ENCODE measurements around the gene SPATA24. TPM values are rescaled to one million over a fixed set of nuclear protein-coding genes. Genes with fewer than 3 reads are reported as not detected.
A peak's percentile ranks its signal among the peaks of the same experiment; 100 is the strongest.
"Not testable (repeated sequence)": the region's sequence is repeated elsewhere in the genome, so short reads cannot be mapped to it uniquely, and the experiment has no call there.

The SPATA24 gene
- total RNA-seq, 1 experiment from 2014 or later, result 12.7 TPM

DNA sequence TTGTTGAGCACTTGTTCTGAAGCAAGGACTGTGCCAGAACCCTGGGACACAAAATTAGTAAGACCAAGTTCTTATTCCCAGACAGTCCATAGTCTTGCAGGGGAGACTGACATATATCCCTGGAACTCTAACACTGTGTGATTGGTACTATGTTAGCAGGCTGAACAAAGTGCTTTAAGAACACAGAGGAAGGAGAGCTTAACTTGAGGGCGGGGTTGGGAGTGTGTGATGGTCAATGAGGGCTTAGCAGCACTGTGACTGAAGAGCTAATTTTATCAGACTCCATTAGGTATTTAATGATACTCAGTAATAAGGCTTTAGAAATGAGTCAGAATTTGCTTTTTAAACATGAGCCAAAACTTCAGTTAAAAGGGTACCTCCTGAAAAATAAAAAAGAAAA is 14.9 kb upstream of the SPATA24 start:
- DNase-seq (ENCODE audit: extremely low read depth, low read depth), result no peak

DNA sequence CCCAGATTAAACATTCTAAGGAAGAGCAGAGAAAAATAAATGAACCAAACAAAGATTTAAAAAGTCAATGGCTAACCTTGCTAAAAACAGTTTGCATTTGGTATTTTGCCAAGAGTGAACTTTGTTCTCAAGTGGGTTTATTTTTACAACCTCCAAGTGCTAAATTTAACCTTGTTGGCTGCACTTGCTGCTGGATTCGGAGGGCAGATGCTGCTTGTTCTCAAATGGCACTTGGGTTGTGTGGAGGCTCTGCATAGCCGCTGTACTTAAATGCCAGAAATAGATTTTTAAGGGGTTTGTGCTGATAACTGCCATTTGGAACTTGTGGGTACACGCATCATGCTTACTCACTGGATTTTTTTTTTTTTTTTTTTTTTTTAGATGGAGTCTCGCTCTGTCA is 13.3 kb upstream of the SPATA24 start:
- DNase-seq (ENCODE audit: extremely low read depth, low read depth), result no peak

DNA sequence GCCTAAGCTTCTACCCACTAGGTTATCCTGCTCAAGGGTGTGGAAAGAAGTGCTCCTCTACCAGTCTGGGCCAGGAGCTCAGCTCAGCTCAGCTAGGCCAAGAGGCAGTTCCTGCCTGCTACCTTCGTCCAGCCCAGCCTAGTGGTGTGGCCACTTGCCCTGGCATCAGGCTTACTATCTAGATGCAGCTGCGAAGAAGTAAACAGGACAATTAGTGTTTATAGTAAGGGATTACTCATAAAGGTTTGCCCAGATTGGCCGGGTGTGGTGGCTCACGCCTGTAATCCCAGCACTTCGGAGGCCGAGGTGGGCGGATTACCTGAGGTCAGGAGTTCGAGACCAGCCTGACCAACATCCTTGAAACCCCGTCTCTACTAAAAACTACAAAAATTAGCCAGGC is 12.8 kb upstream of the SPATA24 start:
- DNase-seq (ENCODE audit: extremely low read depth, low read depth), result no peak

DNA sequence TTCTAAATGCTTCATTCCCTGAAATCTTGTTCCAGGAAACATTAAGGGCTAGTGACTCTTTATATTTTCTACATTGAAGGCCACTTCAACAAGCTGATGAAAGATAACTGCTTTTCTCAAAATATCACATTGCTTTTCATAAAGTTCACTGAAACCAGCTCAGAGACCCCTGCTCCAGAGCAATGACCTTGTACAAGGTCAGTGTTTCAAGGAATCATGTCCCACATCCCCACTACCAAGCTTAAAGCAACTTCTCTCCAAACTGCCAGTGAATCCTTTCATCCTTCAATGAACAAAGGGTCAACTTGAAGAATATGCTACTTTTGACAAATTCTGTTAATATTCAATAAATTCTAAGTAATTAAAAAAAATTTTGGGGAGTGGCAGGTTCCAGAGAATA is 12.0 kb upstream of the SPATA24 start:
- no peak for DNase-seq (ENCODE audit: extremely low read depth, low read depth)

DNA sequence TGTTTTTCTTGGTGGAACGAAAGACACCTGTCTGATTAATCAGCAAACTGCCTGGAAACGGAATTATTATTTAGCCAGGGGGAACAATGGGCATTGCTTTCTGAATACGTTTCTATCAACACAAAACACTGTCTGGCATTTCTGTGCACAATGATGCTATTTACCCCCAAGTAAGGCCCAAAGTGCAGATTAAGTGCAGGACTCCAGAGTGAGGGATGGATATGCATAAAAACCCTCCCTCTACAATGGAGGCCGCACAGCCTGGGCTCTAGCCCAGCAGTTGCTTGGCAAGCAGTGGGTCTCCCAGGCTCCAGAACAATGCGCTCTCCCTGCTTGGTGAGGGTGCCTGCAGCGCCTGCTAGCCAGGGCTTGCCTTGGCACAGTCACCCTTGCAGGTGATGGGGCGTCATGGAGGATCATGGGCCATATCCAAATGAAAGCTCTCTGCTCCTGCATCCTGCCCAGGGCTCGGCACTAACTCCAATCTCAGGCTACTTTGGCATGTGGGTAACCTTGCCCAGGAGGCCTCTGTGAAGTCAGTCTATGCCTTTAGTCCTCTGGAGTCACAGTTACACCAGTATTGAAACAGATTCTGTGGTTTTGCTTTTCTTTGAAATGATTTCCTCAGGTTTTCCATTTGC is 11.5 kb upstream of the SPATA24 start:
- DNase-seq (ENCODE audit: extremely low read depth, low read depth), result no peak

DNA sequence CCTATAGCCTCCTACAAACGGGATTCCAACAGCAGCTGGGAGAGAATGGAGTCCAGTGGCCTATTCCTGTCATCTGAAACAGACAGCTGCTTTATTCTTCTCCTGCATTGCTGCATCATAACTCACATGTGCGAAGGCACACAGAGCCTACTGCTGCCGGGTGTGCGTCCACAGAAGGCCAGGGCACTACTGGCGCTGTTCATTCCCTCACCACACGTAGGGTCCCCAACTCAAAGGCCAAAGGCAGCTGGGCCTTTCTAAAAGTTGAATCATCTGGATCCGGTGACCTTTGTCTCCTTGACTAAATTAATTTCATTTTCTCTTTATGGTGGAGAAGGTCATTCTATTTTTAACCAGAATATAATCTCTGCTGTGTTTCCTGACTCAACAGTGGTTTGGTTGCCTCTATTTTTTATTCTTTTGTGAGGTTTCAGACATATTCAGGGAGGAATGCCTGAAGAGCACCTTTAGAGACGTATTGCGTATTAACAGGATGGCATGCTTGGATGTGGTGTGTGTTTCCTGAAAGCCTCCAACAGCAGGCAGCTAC is 10.8 kb upstream of the SPATA24 start:
- DNase-seq (ENCODE audit: extremely low read depth, low read depth), result no peak

DNA sequence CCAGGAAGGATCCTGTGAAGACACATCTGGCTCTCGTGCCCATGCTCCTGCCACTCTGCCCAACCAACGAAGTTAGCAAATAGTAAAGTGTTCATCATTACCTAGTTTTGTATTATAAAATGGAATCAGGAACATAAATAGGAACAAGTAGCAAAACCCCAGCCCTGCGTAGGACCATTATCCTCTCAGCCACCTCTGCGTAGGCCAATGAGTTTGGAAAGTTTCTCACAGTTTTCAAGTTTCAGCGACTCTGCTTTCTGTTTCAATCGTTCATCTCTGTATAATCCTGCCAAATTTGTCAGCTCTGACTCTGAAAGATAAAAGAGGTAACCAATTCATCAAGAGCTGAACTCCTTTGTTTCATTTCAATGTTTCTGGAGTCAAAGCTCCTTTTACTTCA is 10.1 kb upstream of the SPATA24 start:
- DNase-seq (ENCODE audit: extremely low read depth, low read depth), result no peak

DNA sequence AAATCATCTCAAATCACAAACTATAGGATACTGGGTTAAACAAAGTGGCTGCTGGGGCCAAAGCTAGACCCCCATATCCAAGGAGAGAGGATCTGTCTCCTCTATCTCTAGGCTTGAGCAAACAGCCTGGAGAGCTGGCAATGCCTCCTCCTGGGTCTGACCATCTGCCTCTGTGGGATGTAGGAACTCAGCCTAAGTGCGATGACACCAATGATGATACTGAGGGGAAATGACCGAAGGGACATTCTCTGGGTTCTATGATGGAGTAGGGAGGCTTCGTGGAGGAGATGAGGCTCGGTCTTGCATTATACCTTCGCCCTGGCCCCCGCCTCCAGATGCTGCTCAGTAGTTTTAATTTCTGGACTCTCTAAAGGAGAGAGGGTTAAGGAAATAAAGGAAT is 9.3 kb upstream of the SPATA24 start:
- DNase-seq (ENCODE audit: extremely low read depth, low read depth), result no peak

DNA sequence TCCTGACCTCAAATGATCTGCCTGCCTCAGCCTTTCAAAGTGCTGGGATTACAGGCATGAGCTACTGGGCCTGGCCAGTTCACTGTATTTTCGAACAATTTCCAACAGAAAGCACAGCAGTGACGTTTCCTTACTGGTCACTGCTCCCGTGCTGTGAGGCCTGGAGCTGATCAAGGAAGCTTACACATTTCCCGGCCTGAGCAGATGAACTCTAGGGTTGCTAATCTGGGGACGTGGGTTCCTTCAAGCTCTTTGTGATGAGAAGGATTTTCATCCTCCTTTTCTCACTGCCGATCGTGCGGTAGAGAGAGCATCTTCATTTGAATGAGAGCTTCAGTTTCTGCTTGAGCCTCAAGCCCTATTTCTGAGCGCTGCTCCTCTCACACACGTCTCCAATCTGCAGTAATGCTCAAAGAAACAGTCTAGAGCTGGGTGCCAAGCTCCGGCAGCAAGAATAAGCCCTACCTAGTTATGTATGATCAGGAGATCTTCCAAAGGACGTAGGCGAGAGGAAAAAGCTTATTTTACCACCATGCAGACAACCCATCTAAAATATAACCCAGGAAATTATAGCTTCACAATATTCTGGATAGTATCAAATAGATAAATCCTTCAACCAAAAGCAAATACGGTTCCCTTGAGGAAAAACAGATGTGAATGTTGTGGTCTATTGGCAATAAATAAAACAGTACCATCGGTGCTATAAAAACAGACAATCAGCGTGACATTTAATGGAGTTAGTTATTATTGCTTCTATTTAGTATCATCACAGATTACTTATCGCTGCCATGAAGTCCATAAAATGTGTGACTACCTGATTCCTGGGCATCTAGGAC is 7.3 kb upstream of the SPATA24 start:
- no peak for DNase-seq (ENCODE audit: extremely low read depth, low read depth)

DNA sequence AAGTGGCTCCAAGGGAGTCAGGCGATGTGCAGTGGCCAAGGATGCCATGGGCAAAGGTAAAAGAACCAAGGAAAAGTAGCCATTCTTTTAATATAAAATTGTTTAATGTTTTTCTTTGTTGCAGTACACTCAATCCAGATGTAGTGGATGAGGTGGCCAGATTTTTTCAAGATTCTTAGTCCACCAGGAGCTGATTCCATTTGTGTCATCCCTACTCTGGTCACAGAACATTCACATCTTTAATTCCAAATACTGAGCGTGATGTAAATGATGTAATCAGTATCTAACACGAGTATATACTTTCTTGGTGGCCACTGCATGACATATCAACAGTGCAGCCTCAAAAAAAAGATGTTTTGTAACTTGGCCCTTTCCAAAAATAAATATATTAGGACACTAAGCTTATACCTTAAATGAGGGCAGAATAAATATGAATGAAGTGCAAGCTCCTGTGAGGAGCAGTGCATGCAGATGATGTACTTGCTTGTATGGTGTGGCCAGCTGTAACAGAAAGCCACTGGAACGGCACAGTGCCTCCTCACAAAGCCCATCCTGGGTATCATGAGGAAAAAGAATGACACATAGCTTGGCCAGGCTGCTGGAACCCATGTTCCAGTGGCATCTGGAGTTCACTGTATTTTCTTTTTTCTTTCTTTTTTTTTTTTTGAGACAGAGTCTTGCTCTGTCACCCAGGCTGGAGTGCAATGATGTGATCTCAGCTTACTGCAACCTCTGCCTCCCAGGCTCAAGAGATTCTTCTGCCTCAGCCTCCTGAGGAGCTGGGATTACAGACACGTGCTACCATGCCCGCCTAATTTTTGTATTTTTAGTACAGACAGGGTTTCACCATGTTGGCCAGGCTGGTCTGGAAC is 6.5 kb upstream of the SPATA24 start:
- no peak for DNase-seq (ENCODE audit: extremely low read depth, low read depth)

DNA sequence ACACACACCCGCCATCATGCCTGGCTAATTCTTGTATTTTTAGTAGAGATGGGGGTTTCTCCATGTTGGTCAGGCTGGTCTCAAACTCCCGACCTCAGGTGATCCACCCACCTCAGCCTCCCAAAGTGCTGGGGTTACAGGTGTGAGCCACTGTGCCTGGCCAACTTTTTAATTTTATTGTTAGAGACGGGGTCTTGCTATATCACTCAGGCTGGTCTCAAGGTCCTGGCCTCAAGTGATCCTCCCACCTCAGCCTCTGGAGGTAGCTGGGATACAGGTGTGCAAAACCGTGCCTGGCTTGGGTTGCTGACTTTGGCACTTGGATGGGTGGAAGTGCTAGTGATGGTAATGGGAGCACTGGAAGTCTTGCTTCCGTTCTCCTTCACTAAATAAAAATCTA is 5.2 kb upstream of the SPATA24 start:
- not testable (repeated sequence) for DNase-seq (ENCODE audit: extremely low read depth, low read depth)

DNA sequence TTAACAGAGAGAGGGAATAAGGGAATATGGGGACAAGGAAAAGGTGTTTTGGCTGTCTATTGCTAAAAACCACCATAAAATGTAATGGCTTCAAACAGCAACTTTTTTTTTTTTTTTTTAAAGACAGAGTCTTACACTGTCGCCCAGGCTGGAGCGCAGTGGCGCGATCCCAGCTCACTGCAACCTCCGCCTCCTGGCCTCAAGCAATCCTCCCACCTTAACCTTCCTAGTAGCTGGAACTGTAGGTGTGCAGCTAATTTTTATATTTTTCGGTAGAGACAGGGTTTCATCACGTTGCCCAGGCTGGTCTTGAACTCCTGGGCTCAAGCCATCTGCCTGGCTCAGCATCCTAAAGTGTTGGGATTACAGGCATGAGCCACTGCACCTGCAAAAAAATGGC is 4.3 kb upstream of the SPATA24 start:
- no peak for DNase-seq (ENCODE audit: extremely low read depth, low read depth)

DNA sequence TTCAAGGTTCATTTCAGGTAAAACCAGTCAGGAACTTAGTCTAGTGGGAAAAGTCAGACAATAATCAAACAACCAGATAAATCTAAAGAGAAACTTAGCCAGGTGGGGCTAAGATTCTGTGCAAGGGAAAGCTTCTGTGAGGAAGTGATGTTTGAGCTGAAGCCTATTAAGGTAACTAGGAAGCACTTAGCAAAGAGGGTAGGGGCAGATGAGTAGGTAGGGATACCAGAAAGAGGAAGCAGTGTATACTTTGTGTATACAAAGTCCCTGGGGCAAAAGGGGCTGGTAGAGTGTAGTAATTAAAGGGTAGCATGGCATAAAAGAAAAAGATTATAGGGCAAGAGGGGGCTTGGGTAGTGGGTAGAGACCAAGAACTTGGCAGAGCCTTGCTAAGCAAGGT is 3.6 kb upstream of the SPATA24 start:
- DNase-seq (ENCODE audit: extremely low read depth, low read depth), result no peak

DNA sequence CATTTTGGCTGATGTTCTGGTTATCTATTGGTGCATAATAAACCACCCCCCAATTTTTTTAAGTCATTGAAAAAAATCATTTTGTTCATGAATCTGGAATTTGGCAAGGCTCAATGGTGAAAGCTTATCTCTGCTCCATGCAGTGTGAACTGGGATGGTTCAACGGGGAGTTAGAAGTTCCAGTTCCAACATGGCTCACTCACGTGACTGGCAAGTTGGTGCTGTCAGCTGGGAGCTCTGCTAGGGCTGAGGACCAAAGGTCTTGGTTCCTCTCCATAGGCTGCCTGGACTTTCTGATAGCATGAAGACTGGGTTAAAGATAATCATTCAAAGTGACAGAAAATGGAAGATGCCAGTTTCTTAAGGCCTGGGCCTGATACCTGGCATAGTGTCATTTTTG is 3.1 kb upstream of the SPATA24 start:
- no peak for DNase-seq (ENCODE audit: extremely low read depth, low read depth)

DNA sequence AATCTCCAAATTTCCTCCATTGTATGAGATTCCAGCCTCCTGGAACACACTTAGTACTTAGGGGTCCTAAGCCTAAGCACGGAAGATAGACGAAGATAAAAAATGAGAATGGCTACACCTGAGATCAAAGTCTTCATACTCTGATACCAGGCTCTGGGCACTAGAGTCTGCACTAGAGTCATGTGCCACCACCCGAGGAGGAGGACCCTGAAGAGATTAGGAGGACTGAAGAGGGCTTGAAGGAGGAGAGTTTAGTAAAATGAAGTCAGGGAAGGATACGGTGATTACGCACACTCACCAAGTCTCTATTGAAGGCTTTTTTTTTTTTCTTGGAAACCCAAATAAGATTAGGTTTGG is 573 bp upstream of the SPATA24 start:
- DNase-seq (ENCODE audit: extremely low read depth, low read depth), result no peak

DNA sequence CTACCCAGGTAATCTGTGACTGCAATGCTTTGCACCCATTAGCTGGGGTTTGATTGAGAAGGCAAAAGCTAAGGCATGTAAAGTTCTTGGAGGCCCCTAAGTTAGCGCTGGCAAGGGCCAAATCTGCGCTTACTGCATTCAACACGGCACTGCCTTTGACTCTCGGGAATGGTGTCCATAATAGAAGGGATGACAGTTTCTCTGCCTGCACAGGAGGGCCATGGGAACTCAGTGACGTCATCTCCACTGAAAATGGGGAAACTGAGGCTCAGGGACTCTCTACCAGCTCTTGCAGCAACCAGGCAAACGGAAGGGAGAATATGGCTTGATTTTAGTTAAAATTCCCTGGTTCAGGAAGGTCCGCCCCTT is 487 bp downstream of the SPATA24 start:
- no peak for DNase-seq (ENCODE audit: extremely low read depth, low read depth)

DNA sequence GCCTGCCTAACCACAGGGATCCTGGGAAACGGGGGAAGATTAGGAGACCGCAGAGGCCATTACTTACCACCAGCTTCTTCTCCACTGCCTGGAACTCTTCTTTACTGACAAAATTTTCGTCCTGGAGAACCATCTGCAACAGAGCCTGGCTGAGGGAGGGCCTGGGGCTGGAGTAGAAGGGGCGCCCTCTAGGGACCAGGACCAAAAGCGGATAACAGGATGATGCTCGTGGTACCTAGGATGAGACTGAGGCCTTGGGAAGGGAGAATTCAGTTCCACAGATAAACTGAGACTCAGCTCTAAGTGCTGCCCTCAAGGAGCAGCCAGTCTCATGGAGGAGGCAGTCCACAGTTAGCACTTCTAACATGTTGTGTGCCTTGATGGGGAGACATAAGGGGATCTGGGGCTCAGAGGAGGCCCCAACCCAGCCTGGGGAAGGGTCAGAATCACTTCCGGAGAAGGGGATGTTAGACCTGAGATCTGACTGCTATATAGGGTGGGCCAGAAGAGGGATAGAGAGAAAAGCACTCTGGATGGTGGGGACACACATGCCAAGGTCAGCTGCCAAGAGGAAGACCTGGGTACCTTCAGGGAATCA is 1.2 kb downstream of the SPATA24 start:
- DNase-seq (ENCODE audit: extremely low read depth, low read depth), result peak; percentile 24

DNA sequence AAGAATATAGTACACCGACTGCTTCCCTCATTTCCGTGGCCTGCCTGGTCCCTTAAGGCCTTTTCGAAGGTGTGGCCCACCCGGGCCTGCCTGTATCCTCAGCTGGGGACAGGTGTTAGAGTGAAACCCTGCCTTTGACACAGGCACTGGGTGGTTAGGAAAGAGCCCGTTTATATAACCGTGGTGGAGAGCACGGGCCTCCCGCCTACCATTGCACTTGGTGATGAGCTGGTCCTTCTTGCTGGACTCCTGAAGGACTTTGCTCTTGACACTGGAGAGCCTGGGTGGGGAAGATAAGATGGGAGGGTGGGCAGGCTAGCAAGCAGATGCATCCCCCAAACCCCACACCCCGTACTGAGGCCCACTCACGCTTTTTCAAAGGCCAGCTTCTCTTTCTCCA is 2.3 kb downstream of the SPATA24 start:
- no peak for DNase-seq (ENCODE audit: extremely low read depth, low read depth)

DNA sequence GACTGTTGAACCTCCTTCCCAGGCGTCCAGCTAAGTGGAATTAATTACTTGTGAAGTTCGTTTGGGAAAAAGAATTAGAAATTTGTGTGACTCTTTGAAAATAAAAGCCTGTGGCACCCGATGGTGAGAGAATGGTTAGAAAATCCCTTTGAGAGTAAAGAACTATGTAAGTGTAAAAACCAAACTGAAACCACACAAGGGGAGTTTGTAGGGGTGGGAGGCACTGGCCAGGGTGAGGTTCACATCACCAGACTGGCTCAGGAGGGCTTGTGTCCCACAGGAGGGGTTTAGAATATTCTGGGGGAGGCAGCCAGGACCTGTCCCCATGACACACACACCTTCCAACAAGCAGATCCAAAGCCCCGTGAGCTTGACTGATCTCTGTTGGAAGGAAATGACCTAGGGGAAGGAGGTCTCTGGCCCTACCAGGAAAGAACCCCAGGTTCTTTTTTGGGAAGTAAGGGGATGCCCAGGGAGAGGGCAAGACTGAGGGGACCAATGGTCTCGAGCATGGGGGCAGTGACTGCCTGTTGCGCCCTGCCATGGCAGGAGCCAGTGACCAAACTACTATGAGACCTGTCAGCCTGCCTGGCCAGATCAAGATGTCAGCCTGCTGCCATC is 4.3 kb downstream of the SPATA24 start:
- no peak for DNase-seq (ENCODE audit: extremely low read depth, low read depth)

DNA sequence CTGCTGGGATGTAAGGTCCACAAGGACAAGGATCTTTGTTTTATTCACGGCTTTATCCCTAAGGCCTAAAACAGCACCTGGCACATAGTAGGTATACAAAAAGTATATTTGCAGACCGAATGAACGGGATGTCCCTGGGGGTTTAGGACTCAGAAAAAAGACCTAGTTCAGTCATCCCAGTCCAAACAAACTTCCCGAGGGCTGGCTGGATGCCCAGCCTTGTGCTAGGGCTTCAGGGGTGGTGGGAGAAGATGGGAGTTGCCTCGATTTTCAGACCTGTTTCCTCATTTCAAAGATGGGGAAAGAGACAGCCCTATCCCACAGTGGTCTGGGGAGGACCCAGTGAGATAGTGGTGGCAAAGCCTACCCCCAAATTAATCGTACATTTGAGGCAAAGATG is 6.0 kb downstream of the SPATA24 start:
- DNase-seq (ENCODE audit: extremely low read depth, low read depth), result no peak

DNA sequence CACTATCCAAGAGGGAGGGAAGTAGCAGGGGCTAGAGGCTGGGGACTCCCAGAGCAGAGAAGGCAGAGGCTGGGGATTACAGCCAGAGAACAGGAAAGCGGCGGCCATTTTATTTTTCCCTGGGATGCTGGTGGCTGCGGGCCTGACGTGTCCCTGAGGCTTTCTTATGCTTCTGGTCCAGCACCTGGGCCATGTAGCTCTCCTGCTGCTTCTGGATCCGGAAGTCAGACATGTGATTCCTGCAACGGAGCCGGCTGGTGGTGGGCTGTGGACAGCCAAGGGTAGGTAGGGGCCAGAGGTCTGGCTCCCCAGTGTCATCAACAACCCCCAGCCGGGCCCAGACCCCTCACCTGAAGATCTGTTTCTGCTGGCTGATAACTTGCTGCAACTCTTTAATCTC is 7.2 kb downstream of the SPATA24 start:
- no peak for DNase-seq (ENCODE audit: extremely low read depth, low read depth)

All from NCI-H460 (cell line).